H1 (cell line): ENCODE data around the gene GABRR2. TPM values are rescaled to one million over a fixed set of nuclear protein-coding genes. Genes with fewer than 3 reads are reported as not detected.

ENCODE experiments used
- RAD21 ChIP-seq, 2 experiments: IDR thresholded peaks in 1 of 2; conservative IDR thresholded peaks in 1 of 2; 2 replicates each; pipeline ENCODE4 v1.6.1; 2011; ENCODE audit warnings: low read depth in 2 of 2, low read length in 2 of 2, improper control_type of control experiment in 1 of 2, inconsistent platforms in 1 of 2, mild to moderate bottlenecking in 1 of 2, moderate library complexity in 1 of 2
- polyA plus RNA-seq, 7 experiments: library from polyadenylated mRNA; depleted of rRNA in 3 of 7; stranded (reverse) in 5 of 7; unstranded in 2 of 7; fragments of >200 nt in 5 of 7; fragments of 200-250 nt in 2 of 7; gene quantifications; 1 replicate in 5 of 7; 2 replicates in 1 of 7; 4 replicates in 1 of 7; pipeline versions ENCODE4 v1.2.1 to v1.2.3, GENCODE V29; 2011 to 2013; ENCODE audit warnings: missing spikeins in 2 of 7, mixed read lengths in 2 of 7
- total RNA-seq: library from RNA; stranded (reverse); fragmentation: NEBNext Ultra II Directional; extraction: Animal tissue kit (Norgen Biotek cat#: 25700); gene quantifications from 2 replicates; pipeline ENCODE4 v1.2.1, GENCODE V29; 2021

GABRR2 gene
- total and polyA plus RNA-seq, 2 of the 8 experiments (the other 6 are each of a cell fraction or from before 2014, with no cell fraction given): not detected

GRCh38 chr6:89242574-89243330 lies 72.3 kb downstream of the GABRR2 start (continued):
- peak; percentile 54 to 58 for TF ChIP-seq RAD21 (IDR thresholded peaks at IDR 0.05 in 1 of 2, conservative IDR thresholded peaks at IDR 0.05 in 1 of 2; ENCODE audit: low read depth in 2 of 2, low read length in 2 of 2)
- TF ChIP-seq, all 59 proteins: peak for 5
